ENCODE data around the gene LHX5.

- TF ChIP-seq CTCF (IDR thresholded peaks at IDR 0.05 in 8 of 11, conservative IDR thresholded peaks at IDR 0.05 in 3 of 11) (no peak), POLR2A (IDR thresholded peaks at IDR 0.05) (no peak)
Measured at GRCh38 chr12:113416091-113416754, 55.4 kb downstream of the LHX5 start.

All from spleen (tissue), 7 donors.